ENCODE data around the gene FOXA2.

Gene FOXA2

DNA sequence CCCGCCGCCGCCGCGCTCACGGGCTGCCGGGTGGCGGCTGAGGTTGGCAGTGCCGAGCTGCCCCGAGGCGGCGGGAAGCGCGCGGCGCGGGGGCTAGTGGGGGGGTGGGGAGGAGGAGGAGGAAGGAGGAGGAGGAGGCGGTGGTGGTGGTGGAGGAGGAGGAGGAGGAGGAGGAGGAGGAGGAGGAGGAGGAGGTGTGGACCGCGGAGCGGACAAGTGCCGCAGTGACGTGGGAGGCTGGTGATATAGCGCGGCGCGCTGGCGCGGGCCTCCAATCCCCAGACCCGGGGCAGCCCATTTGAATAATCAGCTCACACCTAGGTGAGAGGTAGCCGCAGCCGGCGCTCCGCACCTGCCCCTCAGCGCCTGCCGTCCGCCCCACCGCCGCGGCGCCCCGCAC, at the start of gene FOXA2:
TSS of gene FOXA2 (minus strand) at position 51 of the 400 bp plus-strand sequence. CDS start 294 bp downstream, outside the sequence.
- Histone ChIP-seq H3K4me1 (ENCODE audit: control insufficient read depth in 1 of 2, insufficient read depth in 2 of 2, low read length in 2 of 2) (peaks cover 0 to 7% of the 10 kb centered on the region in 2 donors), H3K27me3 (ENCODE audit: control insufficient read depth in 1 of 2, insufficient read depth in 2 of 2, low read length in 2 of 2) (peaks cover 49 to 62% of the 10 kb centered on the region in 2 donors), H3K4me3 (ENCODE audit: low read depth in 1 of 2, low read length in 2 of 2) (peak within 1 kb of the TSS; percentile 55 to 57), H3K36me3 (ENCODE audit: control insufficient read depth in 1 of 2, insufficient read depth in 2 of 2, low read length in 2 of 2) (no peaks in the 10 kb centered on the region), H3K27ac (ENCODE audit: low read depth, low read length) (no peak within 1 kb of the TSS), H3K9ac (ENCODE audit: low read depth in 1 of 2, low read length in 2 of 2) (peak within 1 kb of the TSS in 1 of 2 donors; percentile 25), H3K9me3 (ENCODE audit: control insufficient read depth in 1 of 2, low read length in 2 of 2) (no peaks in the 10 kb centered on the region)

DNA sequence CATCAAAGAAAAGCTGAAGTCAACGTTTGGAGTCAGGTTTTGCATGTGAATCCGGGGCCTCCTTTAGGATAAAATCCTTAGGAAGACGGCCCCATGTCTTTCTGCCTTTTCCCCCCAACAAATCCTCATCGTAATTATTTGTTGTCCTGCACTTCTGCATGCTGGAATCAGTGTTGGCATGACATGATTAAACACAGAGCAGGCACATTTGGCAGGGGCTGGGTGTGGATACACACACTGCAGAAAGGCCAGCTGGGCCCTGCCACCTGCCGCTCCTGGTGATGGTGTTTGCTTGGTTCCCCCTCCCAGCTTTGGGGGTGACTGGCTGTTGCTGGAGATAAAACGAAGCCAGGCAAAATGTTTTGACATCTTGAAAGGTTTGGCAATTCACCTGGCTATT, 46.3 kb upstream of the FOXA2 start:
- no peak overlapping the region for H3K9ac ChIP-seq (ENCODE audit: low read depth in 1 of 2, low read length in 2 of 2)
- H3K9me3 ChIP-seq (ENCODE audit: control insufficient read depth in 1 of 2, low read length in 2 of 2) = no peaks in the 10 kb centered on the region

DNA sequence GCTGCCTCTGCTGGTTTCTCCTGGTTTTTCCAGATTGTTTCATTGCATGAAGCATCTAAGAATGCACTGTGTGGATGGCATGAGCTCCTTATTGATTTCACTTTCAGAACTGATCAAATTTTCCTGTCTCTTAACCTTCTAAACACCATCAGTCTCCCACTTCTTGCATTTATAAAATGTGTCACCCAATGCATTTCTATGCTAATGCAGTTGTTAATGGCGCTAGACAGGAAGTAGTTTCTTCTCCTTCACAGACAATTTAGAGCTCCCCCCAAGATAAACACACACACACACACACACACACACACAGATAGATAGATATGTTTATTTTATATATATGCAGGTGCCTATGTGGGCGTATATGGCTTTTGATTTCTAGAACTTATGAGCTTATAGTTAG, 45.6 kb upstream of the FOXA2 start:
- H3K27ac ChIP-seq (ENCODE audit: low read depth, low read length) = no peak overlapping the region
- H3K27me3 ChIP-seq (ENCODE audit: control insufficient read depth in 1 of 2, insufficient read depth in 2 of 2, low read length in 2 of 2) = no peaks in the 10 kb centered on the region
- H3K4me3 ChIP-seq (ENCODE audit: low read depth in 1 of 2, low read length in 2 of 2) = no peak overlapping the region
- no peaks in the 10 kb centered on the region for H3K4me1 ChIP-seq (ENCODE audit: control insufficient read depth in 1 of 2, insufficient read depth in 2 of 2, low read length in 2 of 2)
- H3K9ac ChIP-seq (ENCODE audit: low read depth in 1 of 2, low read length in 2 of 2) = no peak overlapping the region
- no peaks in the 10 kb centered on the region for H3K9me3 ChIP-seq (ENCODE audit: control insufficient read depth in 1 of 2, low read length in 2 of 2)
- no peaks in the 10 kb centered on the region for H3K36me3 ChIP-seq (ENCODE audit: control insufficient read depth in 1 of 2, insufficient read depth in 2 of 2, low read length in 2 of 2)

More for the DNA sequence above, 46.3 kb upstream of the FOXA2 start:
- Histone ChIP-seq H3K4me1 (ENCODE audit: control insufficient read depth in 1 of 2, insufficient read depth in 2 of 2, low read length in 2 of 2) (no peaks in the 10 kb centered on the region), H3K27ac (ENCODE audit: low read depth, low read length) (no peak overlapping the region), H3K4me3 (ENCODE audit: low read depth in 1 of 2, low read length in 2 of 2) (no peak overlapping the region), H3K27me3 (ENCODE audit: control insufficient read depth in 1 of 2, insufficient read depth in 2 of 2, low read length in 2 of 2) (no peaks in the 10 kb centered on the region), H3K36me3 (ENCODE audit: control insufficient read depth in 1 of 2, insufficient read depth in 2 of 2, low read length in 2 of 2) (no peaks in the 10 kb centered on the region)

DNA sequence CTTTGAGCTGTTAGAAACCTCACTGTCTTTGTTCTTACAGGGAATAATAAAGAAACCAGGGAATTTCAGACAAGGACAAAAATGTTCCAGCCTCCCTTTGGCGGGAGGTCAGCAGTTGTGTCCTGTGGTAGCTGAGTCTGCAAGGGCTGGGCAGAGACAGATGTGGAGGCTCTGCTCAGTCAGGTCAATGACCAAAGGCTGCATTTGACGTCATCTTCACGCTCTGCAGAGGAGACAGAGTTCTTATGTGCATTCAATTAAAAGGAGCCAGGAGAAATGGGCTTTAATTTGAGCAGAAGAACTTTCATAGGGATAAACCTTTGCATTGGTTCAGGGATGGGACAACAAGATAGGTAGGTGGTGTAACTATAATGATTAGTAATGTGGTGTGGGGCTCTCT, 45.1 kb upstream of the FOXA2 start:
- H3K27me3 ChIP-seq (ENCODE audit: control insufficient read depth in 1 of 2, insufficient read depth in 2 of 2, low read length in 2 of 2) = no peaks in the 10 kb centered on the region
- H3K9me3 ChIP-seq (ENCODE audit: control insufficient read depth in 1 of 2, low read length in 2 of 2) = no peaks in the 10 kb centered on the region
- H3K9ac ChIP-seq (ENCODE audit: low read depth in 1 of 2, low read length in 2 of 2) = no peak overlapping the region
- no peaks in the 10 kb centered on the region for H3K4me1 ChIP-seq (ENCODE audit: control insufficient read depth in 1 of 2, insufficient read depth in 2 of 2, low read length in 2 of 2)
- no peak overlapping the region for H3K4me3 ChIP-seq (ENCODE audit: low read depth in 1 of 2, low read length in 2 of 2)
- no peak overlapping the region for H3K27ac ChIP-seq (ENCODE audit: low read depth, low read length)
- H3K36me3 ChIP-seq (ENCODE audit: control insufficient read depth in 1 of 2, insufficient read depth in 2 of 2, low read length in 2 of 2) = no peaks in the 10 kb centered on the region

DNA sequence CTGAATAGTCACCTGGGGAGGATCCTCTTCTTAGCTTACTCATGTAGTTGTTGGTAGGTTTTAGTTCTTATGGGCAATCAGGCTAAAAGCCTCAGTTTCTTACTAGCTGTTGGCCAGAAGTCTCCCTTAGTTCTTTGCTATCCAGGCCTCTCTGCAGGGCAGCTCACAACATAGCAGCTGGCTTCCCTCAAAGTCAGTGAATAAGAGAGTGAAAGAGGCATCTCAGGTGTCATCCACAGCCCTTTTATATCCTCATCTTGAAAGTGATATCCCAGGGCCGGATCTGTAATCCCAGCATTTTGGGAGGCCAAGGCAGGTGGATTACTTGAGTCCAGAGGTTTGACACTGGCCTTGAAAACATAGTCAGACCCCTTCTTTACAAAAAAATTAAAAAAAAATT, 42.1 kb upstream of the FOXA2 start:
- H3K9ac ChIP-seq (ENCODE audit: low read depth in 1 of 2, low read length in 2 of 2) = no peak overlapping the region
- H3K4me1 ChIP-seq (ENCODE audit: control insufficient read depth in 1 of 2, insufficient read depth in 2 of 2, low read length in 2 of 2) = no peaks in the 10 kb centered on the region
- H3K27me3 ChIP-seq (ENCODE audit: control insufficient read depth in 1 of 2, insufficient read depth in 2 of 2, low read length in 2 of 2) = no peaks in the 10 kb centered on the region
- no peak overlapping the region for H3K4me3 ChIP-seq (ENCODE audit: low read depth in 1 of 2, low read length in 2 of 2)
- no peaks in the 10 kb centered on the region for H3K9me3 ChIP-seq (ENCODE audit: control insufficient read depth in 1 of 2, low read length in 2 of 2)
- no peaks in the 10 kb centered on the region for H3K36me3 ChIP-seq (ENCODE audit: control insufficient read depth in 1 of 2, insufficient read depth in 2 of 2, low read length in 2 of 2)
- no peak overlapping the region for H3K27ac ChIP-seq (ENCODE audit: low read depth, low read length)

DNA sequence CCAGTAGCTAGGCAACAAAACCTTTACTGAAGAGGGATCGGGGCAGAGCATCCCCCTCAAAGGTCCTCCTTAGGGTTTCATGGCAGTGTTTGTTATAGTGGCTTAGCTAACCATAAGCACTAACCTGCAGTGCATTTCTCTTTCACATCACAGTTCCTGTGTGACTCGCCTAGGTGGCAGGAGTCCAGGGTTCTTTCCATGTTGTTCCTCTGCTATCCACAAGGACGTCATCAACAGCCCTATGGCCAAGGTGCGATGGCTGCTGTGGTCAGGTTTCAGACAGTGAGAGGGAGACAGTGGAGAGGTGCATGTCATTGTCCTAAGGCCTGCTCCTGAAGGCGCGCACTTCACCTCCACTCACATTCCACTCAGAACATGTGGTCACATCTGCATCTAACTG, 38.8 kb upstream of the FOXA2 start:
- Histone ChIP-seq H3K4me3 (ENCODE audit: low read depth in 1 of 2, low read length in 2 of 2) (no peak overlapping the region), H3K27me3 (ENCODE audit: control insufficient read depth in 1 of 2, insufficient read depth in 2 of 2, low read length in 2 of 2) (no peaks in the 10 kb centered on the region), H3K36me3 (ENCODE audit: control insufficient read depth in 1 of 2, insufficient read depth in 2 of 2, low read length in 2 of 2) (no peaks in the 10 kb centered on the region), H3K9ac (ENCODE audit: low read depth in 1 of 2, low read length in 2 of 2) (no peak overlapping the region), H3K4me1 (ENCODE audit: control insufficient read depth in 1 of 2, insufficient read depth in 2 of 2, low read length in 2 of 2) (no peaks in the 10 kb centered on the region), H3K9me3 (ENCODE audit: control insufficient read depth in 1 of 2, low read length in 2 of 2) (no peaks in the 10 kb centered on the region), H3K27ac (ENCODE audit: low read depth, low read length) (no peak overlapping the region)

DNA sequence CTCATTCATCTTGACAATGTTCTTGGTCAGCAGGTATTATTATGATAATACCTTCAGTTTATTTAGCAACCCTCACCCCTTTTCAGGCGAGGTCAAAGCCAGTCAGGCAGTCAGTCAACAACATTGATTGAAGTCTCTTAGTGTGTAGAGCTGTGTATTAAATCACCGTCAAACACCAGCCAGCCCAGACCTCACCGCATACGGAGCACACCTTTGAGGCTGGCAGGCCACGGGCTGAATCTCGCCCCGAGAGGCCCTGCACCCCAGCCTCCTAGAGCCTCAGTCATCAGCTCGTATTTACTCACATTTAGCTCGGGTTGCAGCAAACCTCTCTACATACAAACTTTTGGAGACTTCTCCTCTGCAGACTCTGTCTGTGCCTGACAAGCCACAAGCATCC, 36.0 kb upstream of the FOXA2 start:
- no peak overlapping the region for H3K9ac ChIP-seq (ENCODE audit: low read depth in 1 of 2, low read length in 2 of 2)
- H3K36me3 ChIP-seq (ENCODE audit: control insufficient read depth in 1 of 2, insufficient read depth in 2 of 2, low read length in 2 of 2) = no peaks in the 10 kb centered on the region
- H3K27me3 ChIP-seq (ENCODE audit: control insufficient read depth in 1 of 2, insufficient read depth in 2 of 2, low read length in 2 of 2) = no peaks in the 10 kb centered on the region
- no peak overlapping the region for H3K27ac ChIP-seq (ENCODE audit: low read depth, low read length)
- no peak overlapping the region for H3K4me3 ChIP-seq (ENCODE audit: low read depth in 1 of 2, low read length in 2 of 2)
- no peaks in the 10 kb centered on the region for H3K9me3 ChIP-seq (ENCODE audit: control insufficient read depth in 1 of 2, low read length in 2 of 2)
- H3K4me1 ChIP-seq (ENCODE audit: control insufficient read depth in 1 of 2, insufficient read depth in 2 of 2, low read length in 2 of 2) = no peaks in the 10 kb centered on the region

DNA sequence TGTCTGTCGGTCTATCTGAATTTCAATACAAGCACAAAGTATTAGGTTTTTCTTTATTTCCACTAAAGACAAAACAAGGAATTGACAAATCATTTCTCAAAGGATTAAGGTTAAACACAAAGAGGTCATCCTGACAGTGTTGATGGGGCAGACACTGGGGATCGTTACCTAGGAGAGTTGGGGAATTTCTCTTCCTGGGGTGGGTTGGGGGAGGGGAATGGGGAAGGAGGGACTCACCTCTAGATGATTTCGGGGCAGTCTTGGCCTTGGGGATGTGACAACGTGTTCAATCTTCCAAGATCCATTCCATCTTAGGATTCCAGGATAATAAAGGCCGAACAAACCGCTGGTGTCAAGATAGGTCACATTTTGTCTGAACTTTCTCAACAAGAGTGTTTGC, 35.4 kb upstream of the FOXA2 start:
- Histone ChIP-seq H3K27ac (ENCODE audit: low read depth, low read length) (no peak overlapping the region), H3K27me3 (ENCODE audit: control insufficient read depth in 1 of 2, insufficient read depth in 2 of 2, low read length in 2 of 2) (no peaks in the 10 kb centered on the region), H3K9me3 (ENCODE audit: control insufficient read depth in 1 of 2, low read length in 2 of 2) (no peaks in the 10 kb centered on the region), H3K36me3 (ENCODE audit: control insufficient read depth in 1 of 2, insufficient read depth in 2 of 2, low read length in 2 of 2) (no peaks in the 10 kb centered on the region), H3K4me3 (ENCODE audit: low read depth in 1 of 2, low read length in 2 of 2) (no peak overlapping the region), H3K4me1 (ENCODE audit: control insufficient read depth in 1 of 2, insufficient read depth in 2 of 2, low read length in 2 of 2) (no peaks in the 10 kb centered on the region), H3K9ac (ENCODE audit: low read depth in 1 of 2, low read length in 2 of 2) (no peak overlapping the region)

DNA sequence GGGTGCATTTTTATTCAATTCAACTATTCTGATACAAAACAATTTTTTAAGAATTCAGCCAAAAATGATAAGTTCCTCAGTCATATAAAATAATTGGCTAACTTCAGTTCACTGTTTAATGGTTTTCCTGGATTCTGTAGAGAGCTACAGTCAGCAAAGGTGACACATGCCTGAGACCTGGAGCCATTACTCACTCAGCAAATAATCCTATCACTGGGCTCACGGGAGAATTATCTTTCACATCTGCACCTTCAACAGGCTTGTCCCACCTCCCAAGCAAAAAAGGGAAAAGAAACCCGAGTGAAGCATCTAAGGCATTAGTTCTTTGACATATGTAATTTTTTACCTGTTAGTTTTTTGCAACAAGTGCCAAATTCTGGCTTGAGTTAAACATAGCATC, 34.9 kb upstream of the FOXA2 start:
- Histone ChIP-seq H3K4me1 (ENCODE audit: control insufficient read depth in 1 of 2, insufficient read depth in 2 of 2, low read length in 2 of 2) (no peaks in the 10 kb centered on the region), H3K9me3 (ENCODE audit: control insufficient read depth in 1 of 2, low read length in 2 of 2) (no peaks in the 10 kb centered on the region), H3K4me3 (ENCODE audit: low read depth in 1 of 2, low read length in 2 of 2) (no peak overlapping the region), H3K27ac (ENCODE audit: low read depth, low read length) (no peak overlapping the region), H3K9ac (ENCODE audit: low read depth in 1 of 2, low read length in 2 of 2) (no peak overlapping the region), H3K27me3 (ENCODE audit: control insufficient read depth in 1 of 2, insufficient read depth in 2 of 2, low read length in 2 of 2) (peaks cover 0 to 3% of the 10 kb centered on the region in 2 donors), H3K36me3 (ENCODE audit: control insufficient read depth in 1 of 2, insufficient read depth in 2 of 2, low read length in 2 of 2) (no peaks in the 10 kb centered on the region)

DNA sequence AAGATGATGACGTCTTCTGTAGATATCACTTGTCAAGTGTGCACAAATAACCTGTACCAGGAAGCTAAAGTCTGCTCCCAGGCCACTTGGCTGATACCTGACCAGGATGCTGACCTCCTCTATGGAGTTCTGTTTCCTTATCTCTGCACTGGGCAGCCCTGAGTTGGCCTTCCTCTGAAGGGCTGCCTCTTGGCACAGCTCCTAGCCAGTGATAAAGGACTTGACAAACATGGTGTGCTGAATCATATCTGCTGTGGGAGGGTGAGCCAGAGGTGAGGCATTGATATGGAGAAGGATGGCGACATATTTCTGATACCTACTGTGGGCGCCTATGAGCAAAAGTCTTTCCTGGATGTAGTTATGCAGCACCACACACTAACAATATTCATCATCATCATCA, 32.8 kb upstream of the FOXA2 start:
- H3K9ac ChIP-seq (ENCODE audit: low read depth in 1 of 2, low read length in 2 of 2) = no peak overlapping the region
- no peaks in the 10 kb centered on the region for H3K36me3 ChIP-seq (ENCODE audit: control insufficient read depth in 1 of 2, insufficient read depth in 2 of 2, low read length in 2 of 2)
- H3K4me3 ChIP-seq (ENCODE audit: low read depth in 1 of 2, low read length in 2 of 2) = no peak overlapping the region
- no peaks in the 10 kb centered on the region for H3K9me3 ChIP-seq (ENCODE audit: control insufficient read depth in 1 of 2, low read length in 2 of 2)
- no peak overlapping the region for H3K27ac ChIP-seq (ENCODE audit: low read depth, low read length)
- peaks cover 0 to 3% of the 10 kb centered on the region in 2 donors for H3K27me3 ChIP-seq (ENCODE audit: control insufficient read depth in 1 of 2, insufficient read depth in 2 of 2, low read length in 2 of 2)
- H3K4me1 ChIP-seq (ENCODE audit: control insufficient read depth in 1 of 2, insufficient read depth in 2 of 2, low read length in 2 of 2) = no peaks in the 10 kb centered on the region

DNA sequence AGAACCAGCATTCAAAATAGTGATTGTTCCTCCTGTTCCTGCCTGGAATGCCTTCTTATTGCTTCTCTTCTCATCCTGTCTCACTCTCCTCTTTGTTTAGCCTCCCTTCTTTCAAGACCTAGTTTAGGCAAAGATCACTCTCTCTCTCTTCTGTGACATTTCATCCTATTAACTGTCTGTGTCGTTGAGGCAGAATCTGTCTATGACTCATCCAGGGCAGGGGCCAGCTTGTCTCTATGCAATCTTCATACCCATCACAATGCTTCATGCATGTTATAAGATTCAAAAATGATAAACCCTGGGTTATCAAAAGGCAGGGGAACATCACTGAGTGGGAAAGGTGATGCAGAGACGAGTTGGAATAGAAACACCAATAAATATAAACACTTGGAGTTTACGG, 32.2 kb upstream of the FOXA2 start:
- Histone ChIP-seq H3K4me1 (ENCODE audit: control insufficient read depth in 1 of 2, insufficient read depth in 2 of 2, low read length in 2 of 2) (no peaks in the 10 kb centered on the region), H3K4me3 (ENCODE audit: low read depth in 1 of 2, low read length in 2 of 2) (no peak overlapping the region), H3K27ac (ENCODE audit: low read depth, low read length) (no peak overlapping the region)

More for the DNA sequence above, 32.2 kb upstream of the FOXA2 start:
- Histone ChIP-seq H3K27me3 (ENCODE audit: control insufficient read depth in 1 of 2, insufficient read depth in 2 of 2, low read length in 2 of 2) (peaks cover 0 to 3% of the 10 kb centered on the region in 2 donors), H3K36me3 (ENCODE audit: control insufficient read depth in 1 of 2, insufficient read depth in 2 of 2, low read length in 2 of 2) (no peaks in the 10 kb centered on the region), H3K9me3 (ENCODE audit: control insufficient read depth in 1 of 2, low read length in 2 of 2) (no peaks in the 10 kb centered on the region), H3K9ac (ENCODE audit: low read depth in 1 of 2, low read length in 2 of 2) (no peak overlapping the region)
